SK-N-SH (cell line): ENCODE results near the gene CYTH3. TPM values are rescaled to one million over a fixed set of nuclear protein-coding genes. Genes with fewer than 3 reads are reported as not detected.

ENCODE experiments used
- CTCF ChIA-PET: fragments of 300-600, 350-600 bp; formaldehyde crosslinking; extraction: SDS; loops from one replicate; lab custom pipeline; 2021; lab: Yijun Ruan, JAX
- POLR2A ChIA-PET: fragments of 350-600 bp; sonication (Branson Sonifier 250); formaldehyde crosslinking; extraction: SDS; loops from one replicate; lab custom pipeline; 2020; ENCODE audit warnings: antibody characterized with exemption, inconsistent platforms; lab: Yijun Ruan, JAX
- DNase-seq: peaks from one replicate; pipeline ENCODE4 v3.0.0; 2012
- H2AFZ ChIP-seq: fragments of 200-600 bp; sonication (generic); 2 replicates; pipeline ENCODE4 v1.8.1; 2016; ENCODE audit warnings: antibody characterized with exemption, mild to moderate bottlenecking, low read depth
- H3F3A ChIP-seq: fragments of 200-600 bp; sonication (generic); replicated peaks from 2 replicates; pipeline ENCODE3; 2016; ENCODE audit warnings: antibody characterized with exemption, mild to moderate bottlenecking; ENCODE audit not compliant: insufficient read depth
- H3K27ac ChIP-seq, 2 experiments: fragments of 200-500 bp in 1 of 2; fragments of 200-600 bp in 1 of 2; sonication (Bioruptor generic) in 1 of 2; sonication (generic), shearing (Covaris generic) in 1 of 2; 2 replicates each; pipeline versions ENCODE4 v1.5.1 to v1.6.1; 2014 to 2016; ENCODE audit warnings: low read depth in 2 of 2, inconsistent platforms in 1 of 2, low read length in 1 of 2, mild to moderate bottlenecking in 1 of 2, mixed read lengths in 1 of 2
- H3K27me3 ChIP-seq: fragments of 200-600 bp; sonication (generic), shearing (Covaris generic); 2 replicates; pipeline ENCODE4 v1.6.1; 2016; ENCODE audit warnings: mixed run types; ENCODE audit not compliant: insufficient read depth
- H3K36me3 ChIP-seq, 2 experiments: fragments of 200-500 bp in 1 of 2; fragments of 200-600 bp in 1 of 2; sonication (Bioruptor generic) in 1 of 2; sonication (generic) in 1 of 2; replicated peaks in 1 of 2; 2 replicates each; pipeline versions ENCODE3 to v1.5.1; 2014 to 2016; ENCODE audit warnings: low read length in 1 of 2, mild to moderate bottlenecking in 1 of 2; ENCODE audit not compliant: insufficient read depth in 2 of 2, control insufficient read depth in 1 of 2
- H3K4me1 ChIP-seq, 2 experiments: fragments of 200-500 bp in 1 of 2; fragments of 200-600 bp in 1 of 2; sonication (Bioruptor generic) in 1 of 2; sonication (generic), shearing (Covaris generic) in 1 of 2; 2 replicates each; pipeline versions ENCODE4 v1.5.1 to v1.6.1; 2014 to 2016; ENCODE audit warnings: low read depth in 1 of 2, low read length in 1 of 2, mixed run types in 1 of 2; ENCODE audit not compliant: insufficient read depth in 2 of 2, control insufficient read depth in 1 of 2
- H3K4me2 ChIP-seq: fragments of 200-600 bp; sonication (generic), shearing (Covaris generic); 2 replicates; pipeline ENCODE4 v1.6.1; 2017; ENCODE audit warnings: mixed run types
- H3K4me3 ChIP-seq, 2 experiments: fragments of 200-500 bp in 1 of 2; fragments of 200-600 bp in 1 of 2; sonication (Bioruptor generic) in 1 of 2; sonication (generic), shearing (Covaris generic) in 1 of 2; 2 replicates each; pipeline versions ENCODE4 v1.5.1 to v1.8.1; 2014 to 2016; ENCODE audit warnings: low read depth in 2 of 2, inconsistent platforms in 1 of 2, low read length in 1 of 2, mild to moderate bottlenecking in 1 of 2, mixed read lengths in 1 of 2, moderate library complexity in 1 of 2
- H3K79me2 ChIP-seq: fragments of 200-600 bp; sonication (generic); 2 replicates; pipeline ENCODE4 v1.8.1; 2017; ENCODE audit warnings: mild to moderate bottlenecking; ENCODE audit not compliant: insufficient read depth
- H3K9ac ChIP-seq: fragments of 200-600 bp; sonication (generic); 2 replicates; pipeline ENCODE4 v1.6.1; 2017; ENCODE audit warnings: mixed run types
- H3K9me2 ChIP-seq: fragments of 200-600 bp; sonication (generic); 2 replicates; pipeline ENCODE4 v1.6.1; 2017; ENCODE audit warnings: mixed run types
- H3K9me3 ChIP-seq: fragments of 200-600 bp; sonication (generic); 2 replicates; pipeline ENCODE4 v1.6.1; 2017; ENCODE audit warnings: mixed run types, mild to moderate bottlenecking, moderate library complexity
- H4K20me1 ChIP-seq: fragments of 200-600 bp; sonication (generic); 2 replicates; pipeline ENCODE4 v1.6.1; 2017; ENCODE audit warnings: mild to moderate bottlenecking, mixed run types; ENCODE audit not compliant: insufficient read depth
- ELF1 ChIP-seq: IDR thresholded peaks from 2 replicates; pipeline ENCODE4 v1.4.0; 2012
- EP300 ChIP-seq, 2 experiments: IDR thresholded peaks; 2 replicates each; pipeline versions ENCODE4 v1.4.0 to v1.6.1; 2012; ENCODE audit warnings: borderline replicate concordance in 1 of 2, low read depth in 1 of 2, low read length in 1 of 2
- EZH2phosphoT487 ChIP-seq: fragments of 200-600 bp; sonication (generic); IDR thresholded peaks from 2 replicates; pipeline ENCODE4 v1.6.1; 2017; ENCODE audit warnings: low read depth, mixed run types, mild to moderate bottlenecking, antibody characterized with exemption, moderate library complexity, borderline replicate concordance
- FOXM1 ChIP-seq: IDR thresholded peaks from 2 replicates; pipeline ENCODE4 v1.4.0; 2012; ENCODE audit warnings: low read depth, mild to moderate bottlenecking
- JUND ChIP-seq: IDR thresholded peaks from 2 replicates; pipeline ENCODE4 v1.4.0; 2012
- MEF2A ChIP-seq: IDR thresholded peaks from 2 replicates; pipeline ENCODE4 v1.4.0; 2012; ENCODE audit warnings: low read depth, borderline replicate concordance
- NRF1 ChIP-seq: IDR thresholded peaks from 2 replicates; pipeline ENCODE4 v1.6.1; 2012; ENCODE audit warnings: low read depth, mild to moderate bottlenecking, low read length
- POLR2AphosphoS5 ChIP-seq: IDR thresholded peaks from 2 replicates; pipeline ENCODE4 v1.6.1; 2012; ENCODE audit warnings: low read depth, low read length
- RAD21 ChIP-seq: IDR thresholded peaks from 2 replicates; pipeline ENCODE4 v1.6.1; 2012; ENCODE audit warnings: mild to moderate bottlenecking, low read length
- RCOR1 ChIP-seq: fragments of 150-350 bp; IDR thresholded peaks from 2 replicates; pipeline ENCODE4 v1.6.1; 2017; ENCODE audit warnings: antibody characterized with exemption, low read length
- RFX5 ChIP-seq: IDR thresholded peaks from 2 replicates; pipeline ENCODE4 v1.6.1; 2012; ENCODE audit warnings: mild to moderate bottlenecking, improper control_type of control experiment, low read length
- SIN3A ChIP-seq: IDR thresholded peaks from 2 replicates; pipeline ENCODE4 v1.6.1; 2012; ENCODE audit warnings: low read depth, mild to moderate bottlenecking, low read length, moderate library complexity, borderline replicate concordance
- TAF1 ChIP-seq: IDR thresholded peaks from 2 replicates; pipeline ENCODE4 v1.6.1; 2012; ENCODE audit warnings: low read depth, mild to moderate bottlenecking, low read length, moderate library complexity, borderline replicate concordance
- USF2 ChIP-seq: fragments of 150-350 bp; IDR thresholded peaks from 2 replicates; pipeline ENCODE4 v1.6.1; 2017; ENCODE audit warnings: antibody characterized with exemption, low read length, low read depth, borderline replicate concordance
- YY1 ChIP-seq: IDR thresholded peaks from 2 replicates; pipeline ENCODE4 v1.4.0; 2012; ENCODE audit warnings: low read depth, mild to moderate bottlenecking
- WGBS: methylation state at CpG from one replicate; pipeline ENCODE4 v1.1.6; 2017; ENCODE audit warnings: low lambda C conversion rate; 5-methylcytosine and 5-hydroxymethylcytosine counted together
- polyA plus RNA-seq, 3 experiments: library from polyadenylated mRNA; depleted of rRNA; stranded (reverse); fragments of >200 nt; gene quantifications; 2 replicates each; pipeline ENCODE4 v1.2.3, GENCODE V29; 2012
- TF ChIP-seq, protein P1 (sequence below): IDR thresholded peaks from 2 replicates; pipeline ENCODE4; 2012
- TF ChIP-seq, protein P2 (sequence below): IDR thresholded peaks from 2 replicates; pipeline ENCODE4 v1.4.0; 2012; ENCODE audit warnings: low read depth, borderline replicate concordance
- TF ChIP-seq, protein P3 (sequence below): fragments of 200-600 bp; sonication (generic); IDR thresholded peaks from 2 replicates; pipeline ENCODE4 v1.6.1; 2017; ENCODE audit warnings: antibody characterized with exemption, mild to moderate bottlenecking, moderate library complexity
- TF ChIP-seq, protein P4 (sequence below): fragments of 150-350 bp; IDR thresholded peaks from 2 replicates; pipeline ENCODE4 v1.6.1; 2016; ENCODE audit warnings: mild to moderate bottlenecking, low read depth, low read length

Gene CYTH3
- polyA plus RNA-seq, 1 of the 3 experiments (the other 2 are of a cell fraction): 55.1 TPM

DNA sequence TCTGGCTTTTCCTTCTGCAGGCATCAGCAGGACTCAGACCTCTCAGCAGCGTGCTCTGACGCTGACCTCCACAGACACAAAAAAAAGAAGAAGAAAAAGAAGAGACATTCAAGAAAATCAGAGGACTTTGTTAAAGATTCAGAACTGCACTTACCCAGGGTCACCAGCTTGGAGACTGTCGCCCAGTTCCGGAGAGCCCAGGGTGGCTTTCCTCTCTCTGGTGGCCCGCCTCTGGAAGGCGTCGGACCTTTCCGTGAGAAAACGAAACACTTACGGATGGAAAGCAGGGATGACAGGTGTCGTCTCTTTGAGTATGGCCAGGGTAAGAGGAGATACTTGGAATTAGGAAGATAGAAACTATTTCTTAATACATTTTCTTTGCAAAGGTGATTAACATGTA lies 115.7 kb downstream of the CYTH3 start:
- H3K36me3 ChIP-seq: peaks cover 64 to 88% of the 10 kb centered on the region in 2 experiments
- H3K4me3 ChIP-seq: no peak overlapping the region
- DNase-seq: no peak
- no peaks in the 10 kb centered on the region for H3K27me3 ChIP-seq
- H3K9ac ChIP-seq: no peak overlapping the region
- H3F3A ChIP-seq: peaks cover 21% of the 10 kb centered on the region
- H3K9me2 ChIP-seq: no peaks in the 10 kb centered on the region
- no peak overlapping the region for H3K4me2 ChIP-seq
- H3K27ac ChIP-seq: no peak overlapping the region
- peaks cover 19% of the 10 kb centered on the region; the same call in 1 of the 2 replicates for H3K79me2 ChIP-seq
- 98% methylated on average over 11 of the region's 11 CpGs for WGBS
- TF ChIP-seq, protein P1, sequence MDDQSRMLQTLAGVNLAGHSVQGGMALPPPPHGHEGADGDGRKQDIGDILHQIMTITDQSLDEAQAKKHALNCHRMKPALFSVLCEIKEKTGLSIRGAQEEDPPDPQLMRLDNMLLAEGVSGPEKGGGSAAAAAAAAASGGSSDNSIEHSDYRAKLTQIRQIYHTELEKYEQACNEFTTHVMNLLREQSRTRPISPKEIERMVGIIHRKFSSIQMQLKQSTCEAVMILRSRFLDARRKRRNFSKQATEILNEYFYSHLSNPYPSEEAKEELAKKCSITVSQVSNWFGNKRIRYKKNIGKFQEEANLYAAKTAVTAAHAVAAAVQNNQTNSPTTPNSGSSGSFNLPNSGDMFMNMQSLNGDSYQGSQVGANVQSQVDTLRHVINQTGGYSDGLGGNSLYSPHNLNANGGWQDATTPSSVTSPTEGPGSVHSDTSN: no peak
- TF ChIP-seq, protein P2, sequence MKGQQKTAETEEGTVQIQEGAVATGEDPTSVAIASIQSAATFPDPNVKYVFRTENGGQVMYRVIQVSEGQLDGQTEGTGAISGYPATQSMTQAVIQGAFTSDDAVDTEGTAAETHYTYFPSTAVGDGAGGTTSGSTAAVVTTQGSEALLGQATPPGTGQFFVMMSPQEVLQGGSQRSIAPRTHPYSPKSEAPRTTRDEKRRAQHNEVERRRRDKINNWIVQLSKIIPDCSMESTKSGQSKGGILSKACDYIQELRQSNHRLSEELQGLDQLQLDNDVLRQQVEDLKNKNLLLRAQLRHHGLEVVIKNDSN: no peak
- no peak for TF ChIP-seq POLR2AphosphoS5
- TF ChIP-seq, protein P3, sequence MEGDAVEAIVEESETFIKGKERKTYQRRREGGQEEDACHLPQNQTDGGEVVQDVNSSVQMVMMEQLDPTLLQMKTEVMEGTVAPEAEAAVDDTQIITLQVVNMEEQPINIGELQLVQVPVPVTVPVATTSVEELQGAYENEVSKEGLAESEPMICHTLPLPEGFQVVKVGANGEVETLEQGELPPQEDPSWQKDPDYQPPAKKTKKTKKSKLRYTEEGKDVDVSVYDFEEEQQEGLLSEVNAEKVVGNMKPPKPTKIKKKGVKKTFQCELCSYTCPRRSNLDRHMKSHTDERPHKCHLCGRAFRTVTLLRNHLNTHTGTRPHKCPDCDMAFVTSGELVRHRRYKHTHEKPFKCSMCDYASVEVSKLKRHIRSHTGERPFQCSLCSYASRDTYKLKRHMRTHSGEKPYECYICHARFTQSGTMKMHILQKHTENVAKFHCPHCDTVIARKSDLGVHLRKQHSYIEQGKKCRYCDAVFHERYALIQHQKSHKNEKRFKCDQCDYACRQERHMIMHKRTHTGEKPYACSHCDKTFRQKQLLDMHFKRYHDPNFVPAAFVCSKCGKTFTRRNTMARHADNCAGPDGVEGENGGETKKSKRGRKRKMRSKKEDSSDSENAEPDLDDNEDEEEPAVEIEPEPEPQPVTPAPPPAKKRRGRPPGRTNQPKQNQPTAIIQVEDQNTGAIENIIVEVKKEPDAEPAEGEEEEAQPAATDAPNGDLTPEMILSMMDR: no peak
- TF ChIP-seq EZH2phosphoT487: no peak
- no peak for TF ChIP-seq JUND
- no peak for TF ChIP-seq USF2
- TF ChIP-seq RAD21: no peak
- no peak for TF ChIP-seq RCOR1
- no peak for TF ChIP-seq TAF1
- no peak for TF ChIP-seq NRF1
- TF ChIP-seq RFX5: no peak
- no peak for TF ChIP-seq FOXM1
- TF ChIP-seq SIN3A: no peak
- TF ChIP-seq, protein P4, sequence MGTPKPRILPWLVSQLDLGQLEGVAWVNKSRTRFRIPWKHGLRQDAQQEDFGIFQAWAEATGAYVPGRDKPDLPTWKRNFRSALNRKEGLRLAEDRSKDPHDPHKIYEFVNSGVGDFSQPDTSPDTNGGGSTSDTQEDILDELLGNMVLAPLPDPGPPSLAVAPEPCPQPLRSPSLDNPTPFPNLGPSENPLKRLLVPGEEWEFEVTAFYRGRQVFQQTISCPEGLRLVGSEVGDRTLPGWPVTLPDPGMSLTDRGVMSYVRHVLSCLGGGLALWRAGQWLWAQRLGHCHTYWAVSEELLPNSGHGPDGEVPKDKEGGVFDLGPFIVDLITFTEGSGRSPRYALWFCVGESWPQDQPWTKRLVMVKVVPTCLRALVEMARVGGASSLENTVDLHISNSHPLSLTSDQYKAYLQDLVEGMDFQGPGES: no peak
- TF ChIP-seq YY1: no peak
- TF ChIP-seq EP300 (IDR thresholded peaks at IDR 0.05; ENCODE audit: borderline replicate concordance in 1 of 2, low read depth in 1 of 2, low read length in 1 of 2): no peak
- no peak for TF ChIP-seq ELF1
- no peak for TF ChIP-seq MEF2A
- ChIA-PET POLR2A (no interaction called here), CTCF (interaction anchor here (0.7 to 2.4 kb wide), 5 partner anchors 9 to 167 kb away, joined by 3 to 10 read pairs (median 3); no protein-coding TSS in a partner anchor)
- peaks cover 4% of the 10 kb centered on the region; the same call in 1 of the 2 replicates for H4K20me1 ChIP-seq
- no peaks in the 10 kb centered on the region for H3K9me3 ChIP-seq
- H2AFZ ChIP-seq: no peak overlapping the region
- H3K4me1 ChIP-seq: peaks cover 0 to 16% of the 10 kb centered on the region in 2 experiments; a peak in 1 of 4 replicates
